Muscle layer of colon (tissue), 2 donors: ENCODE data around the gene MED22.
A peak's percentile ranks its signal among the peaks of the same experiment; 100 is the strongest.

ENCODE experiments used
- H3K27ac ChIP-seq: one replicate; pipeline ENCODE4 v1.7.0; 2013; ENCODE audit warnings: low read depth, mild to moderate bottlenecking, low read length, moderate library complexity
- H3K27me3 ChIP-seq, 2 donors: one replicate each; pipeline ENCODE4 v1.7.0; 2013; ENCODE audit warnings: low read length in 2 of 2, mild to moderate bottlenecking in 2 of 2; ENCODE audit not compliant: insufficient read depth in 2 of 2, control insufficient read depth in 1 of 2
- H3K36me3 ChIP-seq: one replicate; pipeline ENCODE4 v1.7.0; 2013; ENCODE audit warnings: mild to moderate bottlenecking, low read length; ENCODE audit not compliant: insufficient read depth
- H3K4me1 ChIP-seq: one replicate; pipeline ENCODE4 v1.7.0; 2013; ENCODE audit warnings: mild to moderate bottlenecking, low read length; ENCODE audit not compliant: insufficient read depth
- H3K4me3 ChIP-seq, 2 donors: one replicate each; pipeline ENCODE4 v1.7.0; 2013; ENCODE audit warnings: low read length in 2 of 2, low read depth in 1 of 2, mild to moderate bottlenecking in 1 of 2, moderate library complexity in 1 of 2
- H3K9ac ChIP-seq: one replicate; pipeline ENCODE4 v1.7.0; 2013; ENCODE audit warnings: low read length
- H3K9me3 ChIP-seq: one replicate; pipeline ENCODE4 v1.7.0; 2013; ENCODE audit warnings: mild to moderate bottlenecking, low read length
- donor health status: abdominal sarcoma.
- donor health status: Adenocarcinoma of cecum.

The MED22 gene

GRCh38 chr9:133375724-133376654 is 28.1 kb upstream of the MED22 start, which contains the start of the genes STKLD1 and SURF4:
TSS of gene STKLD1 (plus strand) at chr9:133376366. CDS start at chr9:133376474, 108 bp downstream.
TSS of gene SURF4 (minus strand) at chr9:133376060. CDS start at chr9:133375969, 91 bp downstream.
- Histone ChIP-seq H3K4me1 (peaks cover 31% of the 10 kb centered on the region), H3K27me3 (no peaks in the 10 kb centered on the region), H3K4me3 (peak within 1 kb of the TSS; percentile 86 to 87), H3K36me3 (peaks cover 8% of the 10 kb centered on the region), H3K9ac (peak within 1 kb of the TSS; percentile 97), H3K27ac (peak within 1 kb of the TSS; percentile 86), H3K9me3 (no peaks in the 10 kb centered on the region)

GRCh38 chr9:133375116-133375723 is 27.3 kb upstream of the MED22 start:
- Histone ChIP-seq H3K4me1 (peaks cover 39% of the 10 kb centered on the region), H3K4me3 (peak overlapping the region; percentile 86 to 87), H3K36me3 (peaks cover 12% of the 10 kb centered on the region), H3K27ac (peak overlapping the region; percentile 86), H3K9ac (peak overlapping the region; percentile 97), H3K27me3 (no peaks in the 10 kb centered on the region), H3K9me3 (no peaks in the 10 kb centered on the region)

- H3K36me3 ChIP-seq = peaks cover 18% of the 10 kb centered on the region
- peak overlapping the region; percentile 86 for H3K27ac ChIP-seq
- H3K4me1 ChIP-seq = peaks cover 44% of the 10 kb centered on the region
- H3K27me3 ChIP-seq = no peaks in the 10 kb centered on the region
- peak overlapping the region; percentile 97 for H3K9ac ChIP-seq
- no peaks in the 10 kb centered on the region for H3K9me3 ChIP-seq
- H3K4me3 ChIP-seq = peak overlapping the region; percentile 86 to 87
These were observed 26.7 kb upstream of the MED22 start for GRCh38 chr9:133374612-133375115.

GRCh38 chr9:133372144-133372543 is 24.2 kb upstream of the MED22 start:
- peaks cover 60% of the 10 kb centered on the region for H3K4me1 ChIP-seq

GRCh38 chr9:133371261-133371711 is 23.4 kb upstream of the MED22 start:
- Histone ChIP-seq H3K27ac (no peak overlapping the region), H3K9ac (no peak overlapping the region), H3K4me3 (no peak overlapping the region), H3K36me3 (peaks cover 30% of the 10 kb centered on the region), H3K4me1 (peaks cover 56% of the 10 kb centered on the region), H3K27me3 (no peaks in the 10 kb centered on the region), H3K9me3 (no peaks in the 10 kb centered on the region)

More at GRCh38 chr9:133372144-133372543, 24.2 kb upstream of the MED22 start:
- Histone ChIP-seq H3K27ac (no peak overlapping the region), H3K9ac (no peak overlapping the region), H3K4me3 (no peak overlapping the region), H3K27me3 (no peaks in the 10 kb centered on the region), H3K36me3 (peaks cover 21% of the 10 kb centered on the region), H3K9me3 (no peaks in the 10 kb centered on the region)

- Histone ChIP-seq H3K4me1 (peaks cover 56% of the 10 kb centered on the region), H3K9me3 (no peaks in the 10 kb centered on the region), H3K9ac (no peak overlapping the region), H3K4me3 (no peak overlapping the region), H3K27me3 (no peaks in the 10 kb centered on the region), H3K27ac (no peak overlapping the region), H3K36me3 (peaks cover 36% of the 10 kb centered on the region)
These were observed 22.8 kb upstream of the MED22 start for GRCh38 chr9:133370685-133371084.

- Histone ChIP-seq H3K4me1 (peaks cover 54% of the 10 kb centered on the region), H3K9me3 (no peaks in the 10 kb centered on the region), H3K27me3 (no peaks in the 10 kb centered on the region), H3K27ac (no peak overlapping the region), H3K9ac (no peak overlapping the region), H3K36me3 (peaks cover 39% of the 10 kb centered on the region), H3K4me3 (no peak overlapping the region)
These were observed 22.0 kb upstream of the MED22 start for GRCh38 chr9:133369933-133370332.

GRCh38 chr9:133369422-133369821 is 21.5 kb upstream of the MED22 start:
- Histone ChIP-seq H3K9me3 (no peaks in the 10 kb centered on the region), H3K4me1 (peaks cover 49% of the 10 kb centered on the region), H3K9ac (no peak overlapping the region), H3K27ac (no peak overlapping the region), H3K4me3 (no peak overlapping the region), H3K36me3 (peaks cover 39% of the 10 kb centered on the region), H3K27me3 (no peaks in the 10 kb centered on the region)

GRCh38 chr9:133368249-133368881 is 20.4 kb upstream of the MED22 start:
- Histone ChIP-seq H3K27ac (no peak overlapping the region), H3K36me3 (peaks cover 48% of the 10 kb centered on the region), H3K27me3 (no peaks in the 10 kb centered on the region), H3K9ac (no peak overlapping the region), H3K4me1 (peaks cover 49% of the 10 kb centered on the region), H3K4me3 (no peak overlapping the region), H3K9me3 (no peaks in the 10 kb centered on the region)

- no peaks in the 10 kb centered on the region for H3K27me3 ChIP-seq
- peaks cover 49% of the 10 kb centered on the region for H3K36me3 ChIP-seq
- H3K9me3 ChIP-seq = no peaks in the 10 kb centered on the region
- no peak overlapping the region for H3K27ac ChIP-seq
- H3K4me3 ChIP-seq = no peak overlapping the region
- H3K9ac ChIP-seq = no peak overlapping the region
- H3K4me1 ChIP-seq = peaks cover 47% of the 10 kb centered on the region
These were observed 19.8 kb upstream of the MED22 start for GRCh38 chr9:133367778-133368177.

- H3K27ac ChIP-seq = no peak overlapping the region
- no peaks in the 10 kb centered on the region for H3K27me3 ChIP-seq
- peaks cover 51% of the 10 kb centered on the region for H3K36me3 ChIP-seq
- H3K9me3 ChIP-seq = no peaks in the 10 kb centered on the region
- no peak overlapping the region for H3K4me3 ChIP-seq
- H3K4me1 ChIP-seq = peaks cover 41% of the 10 kb centered on the region
- no peak overlapping the region for H3K9ac ChIP-seq
These were observed 19.3 kb upstream of the MED22 start for GRCh38 chr9:133367221-133367620.
